HepG2 (cell line): ENCODE results near the gene MFRP. TPM values are rescaled to one million over a fixed set of nuclear protein-coding genes. Genes with fewer than 3 reads are reported as not detected.

Experiments
- HHEX ChIP-seq: IDR thresholded peaks from 2 replicates; pipeline ENCODE4 v1.6.1; 2016; ENCODE audit warnings: control low read depth
- HNRNPH1 ChIP-seq: fragments of 200-400 bp; formaldehyde crosslinking; optimal IDR thresholded peaks from 2 replicates; pipeline ENCODE3; 2017; ENCODE audit warnings: mild to moderate bottlenecking, low read depth, low read length
- MIER2 ChIP-seq: IDR thresholded peaks from 2 replicates; pipeline ENCODE4 v1.6.1; 2016; ENCODE audit warnings: missing biosample characterization, missing genetic modification reagents
- PAWR ChIP-seq: sonication (generic); formaldehyde crosslinking; IDR thresholded peaks from 2 replicates; pipeline ENCODE4 v1.4.0; 2020; ENCODE audit warnings: missing genetic modification reagents, mild to moderate bottlenecking, borderline replicate concordance
- POLR2G ChIP-seq: fragments of 200-400 bp; formaldehyde crosslinking; IDR thresholded peaks from 2 replicates; pipeline ENCODE4 v1.6.1; 2018; ENCODE audit warnings: mild to moderate bottlenecking, low read depth, low read length, moderate library complexity
- SPEN ChIP-seq: sonication (generic); formaldehyde crosslinking; IDR thresholded peaks from 2 replicates; pipeline ENCODE4 v1.5.1; 2020; ENCODE audit warnings: low read depth, mild to moderate bottlenecking, missing genetic modification reagents
- ZBTB20 ChIP-seq: sonication (generic); formaldehyde crosslinking; IDR thresholded peaks from 2 replicates; pipeline ENCODE4 v1.8.1; 2023; ENCODE audit warnings: missing genetic modification reagents, low read depth, mild to moderate bottlenecking, borderline replicate concordance
- ZFAT ChIP-seq: sonication (generic); formaldehyde crosslinking; conservative IDR thresholded peaks from 2 replicates; pipeline ENCODE4 v1.8.1; 2023; ENCODE audit warnings: missing genetic modification reagents, inconsistent platforms
- ZFP82 ChIP-seq: sonication (generic); formaldehyde crosslinking; IDR thresholded peaks from 2 replicates; pipeline ENCODE4 v1.5.1; 2020; ENCODE audit warnings: mild to moderate bottlenecking, missing genetic modification reagents, borderline replicate concordance
- ZFX ChIP-seq: sonication (generic); formaldehyde crosslinking; IDR thresholded peaks from 2 replicates; pipeline ENCODE4 v1.4.0; 2020; ENCODE audit warnings: mild to moderate bottlenecking, low read depth, missing genetic modification reagents, moderate library complexity
- ZNF282 ChIP-seq: fragments of 450-650 bp; IDR thresholded peaks from 2 replicates; pipeline ENCODE4 v1.6.1; 2018; ENCODE audit not compliant: partially characterized antibody
- ZNF33A ChIP-seq: sonication (generic); formaldehyde crosslinking; IDR thresholded peaks from 2 replicates; pipeline ENCODE4 v1.5.1; 2020; ENCODE audit warnings: missing genetic modification reagents, mild to moderate bottlenecking, moderate library complexity, borderline replicate concordance
- polyA plus RNA-seq, 8 experiments: library from polyadenylated mRNA; depleted of rRNA in 3 of 8; stranded (reverse) in 7 of 8; unstranded in 1 of 8; fragments of >200 nt; fragmentation: Illumina TruSeq in 4 of 8; extraction: Trizol in 4 of 8; gene quantifications; 2 replicates each; pipeline versions ENCODE4 v1.2.1 to v1.2.3, GENCODE V29; 2011 to 2016; ENCODE audit warnings: low read depth in 4 of 8, missing spikeins in 1 of 8, mixed read lengths in 1 of 8; ENCODE audit not compliant: insufficient read depth in 1 of 8
- total RNA-seq, 5 experiments: library from RNA; depleted of rRNA; stranded (reverse); fragments of >200 nt; fragmentation: Illumina TruSeq; extraction: Trizol; gene quantifications; 2 replicates each; pipeline ENCODE4 v1.2.3, GENCODE V29; 2016; ENCODE audit warnings: low read depth in 1 of 5
- TF ChIP-seq, protein P1 (sequence below): sonication (generic); formaldehyde crosslinking; IDR thresholded peaks from 2 replicates; pipeline ENCODE4 v1.5.1; 2020; ENCODE audit warnings: mild to moderate bottlenecking, missing genetic modification reagents, borderline replicate concordance
- TF ChIP-seq, protein P2 (sequence below): sonication (generic); formaldehyde crosslinking; IDR thresholded peaks from 2 replicates; pipeline ENCODE4 v1.4.0; 2020; ENCODE audit warnings: missing genetic modification reagents
- TF ChIP-seq, protein P3 (sequence below): IDR thresholded peaks from 2 replicates; pipeline ENCODE4 v1.6.1; 2016; ENCODE audit warnings: missing biosample characterization, missing genetic modification reagents, low read depth
- TF ChIP-seq, protein P4 (sequence below): sonication (generic); formaldehyde crosslinking; IDR thresholded peaks from 2 replicates; pipeline ENCODE4 v1.4.0; 2020; ENCODE audit warnings: mild to moderate bottlenecking, missing genetic modification reagents

Gene MFRP
- total and polyA plus RNA-seq, 2 of the 13 experiments (the other 11 are each of a cell fraction or from before 2014, with no cell fraction given), result not detected

DNA sequence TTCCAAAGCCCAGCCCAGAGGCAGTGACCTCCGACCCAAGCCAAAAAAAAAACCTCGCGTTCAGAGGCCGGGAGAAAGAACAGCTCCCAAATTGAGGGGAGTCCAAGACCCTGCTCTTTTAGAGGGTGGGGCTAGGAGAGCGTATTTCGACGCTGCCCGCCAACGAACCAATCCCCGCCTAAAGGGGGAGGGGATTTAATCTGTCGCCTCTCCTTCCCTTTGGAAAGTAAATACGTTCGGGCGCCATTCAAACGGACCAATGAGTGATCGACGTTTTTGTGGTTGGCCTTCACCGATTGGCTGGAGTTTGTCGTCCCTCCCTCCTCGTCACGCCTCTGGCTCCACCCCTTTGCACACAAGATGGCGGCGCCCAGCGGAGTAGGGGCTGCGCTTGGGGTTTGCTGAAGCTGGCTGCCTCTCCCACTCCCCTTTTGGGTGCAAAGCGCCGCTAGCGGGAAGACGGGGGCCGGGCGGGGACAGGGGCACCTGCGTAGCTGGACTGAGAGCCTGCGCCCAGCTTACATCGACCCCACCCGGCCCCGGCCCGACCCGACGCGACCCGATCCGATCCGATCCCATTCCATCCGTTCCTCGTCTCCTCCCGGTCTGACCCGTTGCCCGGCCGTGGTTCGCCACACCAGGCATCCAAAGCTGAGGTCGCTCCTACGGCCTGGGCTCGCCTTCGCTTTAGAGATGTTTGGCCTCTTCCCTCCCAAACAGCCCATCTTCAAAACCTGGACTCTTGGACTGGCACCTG is 12.2 kb downstream of the MFRP start, which contains the start of gene RNF26 (continued):
- TF ChIP-seq, protein P1, sequence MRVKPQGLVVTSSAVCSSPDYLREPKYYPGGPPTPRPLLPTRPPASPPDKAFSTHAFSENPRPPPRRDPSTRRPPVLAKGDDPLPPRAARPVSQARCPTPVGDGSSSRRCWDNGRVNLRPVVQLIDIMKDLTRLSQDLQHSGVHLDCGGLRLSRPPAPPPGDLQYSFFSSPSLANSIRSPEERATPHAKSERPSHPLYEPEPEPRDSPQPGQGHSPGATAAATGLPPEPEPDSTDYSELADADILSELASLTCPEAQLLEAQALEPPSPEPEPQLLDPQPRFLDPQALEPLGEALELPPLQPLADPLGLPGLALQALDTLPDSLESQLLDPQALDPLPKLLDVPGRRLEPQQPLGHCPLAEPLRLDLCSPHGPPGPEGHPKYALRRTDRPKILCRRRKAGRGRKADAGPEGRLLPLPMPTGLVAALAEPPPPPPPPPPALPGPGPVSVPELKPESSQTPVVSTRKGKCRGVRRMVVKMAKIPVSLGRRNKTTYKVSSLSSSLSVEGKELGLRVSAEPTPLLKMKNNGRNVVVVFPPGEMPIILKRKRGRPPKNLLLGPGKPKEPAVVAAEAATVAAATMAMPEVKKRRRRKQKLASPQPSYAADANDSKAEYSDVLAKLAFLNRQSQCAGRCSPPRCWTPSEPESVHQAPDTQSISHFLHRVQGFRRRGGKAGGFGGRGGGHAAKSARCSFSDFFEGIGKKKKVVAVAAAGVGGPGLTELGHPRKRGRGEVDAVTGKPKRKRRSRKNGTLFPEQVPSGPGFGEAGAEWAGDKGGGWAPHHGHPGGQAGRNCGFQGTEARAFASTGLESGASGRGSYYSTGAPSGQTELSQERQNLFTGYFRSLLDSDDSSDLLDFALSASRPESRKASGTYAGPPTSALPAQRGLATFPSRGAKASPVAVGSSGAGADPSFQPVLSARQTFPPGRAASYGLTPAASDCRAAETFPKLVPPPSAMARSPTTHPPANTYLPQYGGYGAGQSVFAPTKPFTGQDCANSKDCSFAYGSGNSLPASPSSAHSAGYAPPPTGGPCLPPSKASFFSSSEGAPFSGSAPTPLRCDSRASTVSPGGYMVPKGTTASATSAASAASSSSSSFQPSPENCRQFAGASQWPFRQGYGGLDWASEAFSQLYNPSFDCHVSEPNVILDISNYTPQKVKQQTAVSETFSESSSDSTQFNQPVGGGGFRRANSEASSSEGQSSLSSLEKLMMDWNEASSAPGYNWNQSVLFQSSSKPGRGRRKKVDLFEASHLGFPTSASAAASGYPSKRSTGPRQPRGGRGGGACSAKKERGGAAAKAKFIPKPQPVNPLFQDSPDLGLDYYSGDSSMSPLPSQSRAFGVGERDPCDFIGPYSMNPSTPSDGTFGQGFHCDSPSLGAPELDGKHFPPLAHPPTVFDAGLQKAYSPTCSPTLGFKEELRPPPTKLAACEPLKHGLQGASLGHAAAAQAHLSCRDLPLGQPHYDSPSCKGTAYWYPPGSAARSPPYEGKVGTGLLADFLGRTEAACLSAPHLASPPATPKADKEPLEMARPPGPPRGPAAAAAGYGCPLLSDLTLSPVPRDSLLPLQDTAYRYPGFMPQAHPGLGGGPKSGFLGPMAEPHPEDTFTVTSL (CRISPR knock-in tag), result no peak
- TF ChIP-seq POLR2G (peak; percentile 85), ZFAT (0 out of 2 replicates have a peak, but pooled peaks have one; percentile 67), MIER2 (CRISPR knock-in tag) (no peak), HHEX (no peak), ZBTB20 (CRISPR knock-in tag) (no peak), SPEN (no peak), ZFX (CRISPR knock-in tag) (peak; percentile 64), ZFP82 (CRISPR knock-in tag) (no peak), HNRNPH1 (no peak), ZNF33A (CRISPR knock-in tag) (no peak), ZNF282 (no peak), PAWR (CRISPR knock-in tag) (no peak)
- TF ChIP-seq, protein P2, sequence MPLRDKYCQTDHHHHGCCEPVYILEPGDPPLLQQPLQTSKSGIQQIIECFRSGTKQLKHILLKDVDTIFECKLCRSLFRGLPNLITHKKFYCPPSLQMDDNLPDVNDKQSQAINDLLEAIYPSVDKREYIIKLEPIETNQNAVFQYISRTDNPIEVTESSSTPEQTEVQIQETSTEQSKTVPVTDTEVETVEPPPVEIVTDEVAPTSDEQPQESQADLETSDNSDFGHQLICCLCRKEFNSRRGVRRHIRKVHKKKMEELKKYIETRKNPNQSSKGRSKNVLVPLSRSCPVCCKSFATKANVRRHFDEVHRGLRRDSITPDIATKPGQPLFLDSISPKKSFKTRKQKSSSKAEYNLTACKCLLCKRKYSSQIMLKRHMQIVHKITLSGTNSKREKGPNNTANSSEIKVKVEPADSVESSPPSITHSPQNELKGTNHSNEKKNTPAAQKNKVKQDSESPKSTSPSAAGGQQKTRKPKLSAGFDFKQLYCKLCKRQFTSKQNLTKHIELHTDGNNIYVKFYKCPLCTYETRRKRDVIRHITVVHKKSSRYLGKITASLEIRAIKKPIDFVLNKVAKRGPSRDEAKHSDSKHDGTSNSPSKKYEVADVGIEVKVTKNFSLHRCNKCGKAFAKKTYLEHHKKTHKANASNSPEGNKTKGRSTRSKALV (CRISPR knock-in tag), result no peak
- TF ChIP-seq, protein P3, sequence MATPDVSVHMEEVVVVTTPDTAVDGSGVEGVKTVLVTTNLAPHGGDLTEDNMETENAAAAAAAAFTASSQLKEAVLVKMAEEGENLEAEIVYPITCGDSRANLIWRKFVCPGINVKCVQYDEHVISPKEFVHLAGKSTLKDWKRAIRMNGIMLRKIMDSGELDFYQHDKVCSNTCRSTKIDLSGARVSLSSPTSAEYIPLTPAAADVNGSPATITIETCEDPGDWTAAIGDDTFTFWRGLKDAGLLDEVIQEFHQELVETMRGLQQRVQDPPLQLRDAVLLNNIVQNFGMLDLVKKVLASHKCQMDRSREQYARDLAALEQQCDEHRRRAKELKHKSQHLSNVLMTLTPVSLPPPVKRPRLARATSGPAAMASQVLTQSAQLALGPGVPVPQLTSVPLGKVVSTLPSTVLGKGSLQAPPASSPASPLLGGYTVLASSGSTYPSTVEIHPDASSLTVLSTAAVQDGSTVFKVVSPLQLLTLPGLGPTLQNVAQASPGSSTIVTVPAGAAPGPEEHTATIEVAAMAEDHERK (CRISPR knock-in tag), result no peak
- TF ChIP-seq, protein P4, sequence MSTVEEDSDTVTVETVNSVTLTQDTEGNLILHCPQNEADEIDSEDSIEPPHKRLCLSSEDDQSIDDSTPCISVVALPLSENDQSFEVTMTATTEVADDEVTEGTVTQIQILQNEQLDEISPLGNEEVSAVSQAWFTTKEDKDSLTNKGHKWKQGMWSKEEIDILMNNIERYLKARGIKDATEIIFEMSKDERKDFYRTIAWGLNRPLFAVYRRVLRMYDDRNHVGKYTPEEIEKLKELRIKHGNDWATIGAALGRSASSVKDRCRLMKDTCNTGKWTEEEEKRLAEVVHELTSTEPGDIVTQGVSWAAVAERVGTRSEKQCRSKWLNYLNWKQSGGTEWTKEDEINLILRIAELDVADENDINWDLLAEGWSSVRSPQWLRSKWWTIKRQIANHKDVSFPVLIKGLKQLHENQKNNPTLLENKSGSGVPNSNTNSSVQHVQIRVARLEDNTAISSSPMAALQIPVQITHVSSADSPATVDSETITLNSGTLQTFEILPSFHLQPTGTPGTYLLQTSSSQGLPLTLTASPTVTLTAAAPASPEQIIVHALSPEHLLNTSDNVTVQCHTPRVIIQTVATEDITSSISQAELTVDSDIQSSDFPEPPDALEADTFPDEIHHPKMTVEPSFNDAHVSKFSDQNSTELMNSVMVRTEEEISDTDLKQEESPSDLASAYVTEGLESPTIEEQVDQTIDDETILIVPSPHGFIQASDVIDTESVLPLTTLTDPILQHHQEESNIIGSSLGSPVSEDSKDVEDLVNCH (CRISPR knock-in tag), result no peak
